Karpas-422 (cell line): ENCODE measurements around the gene SLC29A2. TPM values are rescaled to one million over a fixed set of nuclear protein-coding genes. Genes with fewer than 3 reads are reported as not detected.

Source experiments
- small RNA-seq: library from RNA; depleted of rRNA; stranded (forward); fragments of <200 nt; gene quantifications from one replicate; pipeline ENCODE3, GENCODE V24; 2014
- total RNA-seq: library from RNA; depleted of rRNA; stranded (reverse); fragments of >200 nt; shearing (Covaris generic); gene quantifications from 2 replicates; pipeline ENCODE4 v1.2.3, GENCODE V29; 2014; ENCODE audit warnings: low replicate concordance; rRNA removed

The SLC29A2 gene
- total RNA-seq, 1 experiment from 2014 or later = 0.15 TPM

Small RNA genes within 50 kb of the gene (small RNA-seq; reads per million reads assigned to genes)
- gene RF00017 = not detected
- not detected for gene RNU1-84P

Other genes starting within 250 kb of the SLC29A2 start
- gene KLC2, start 114.1 kb downstream of the SLC29A2 start, total RNA-seq = 12.9 and 18.5 TPM in 2 replicates
- gene RAB1B, start 103.1 kb downstream of the SLC29A2 start, total RNA-seq = 56.2 and 64.3 TPM in 2 replicates
- 0.34 and 6.6 TPM in 2 replicates for gene CNIH2, start 93.6 kb downstream of the SLC29A2 start, total RNA-seq
- 145 and 154 TPM in 2 replicates for gene YIF1A, start 82.6 kb downstream of the SLC29A2 start, total RNA-seq
- gene TMEM151A, start 79.9 kb downstream of the SLC29A2 start, total RNA-seq = not detected in 2 replicates
- gene CD248, start 54.7 kb downstream of the SLC29A2 start, total RNA-seq = not detected in 2 replicates
- 0.78 and 1.1 TPM in 2 replicates for gene RIN1, start 35.3 kb downstream of the SLC29A2 start, total RNA-seq
- 32.0 and 57.1 TPM in 2 replicates for gene BRMS1, start 26.7 kb downstream of the SLC29A2 start, total RNA-seq
- 10.6 and 11.9 TPM in 2 replicates for gene B4GAT1, start 24.1 kb downstream of the SLC29A2 start, total RNA-seq
- not detected in 2 replicates for gene NPAS4, start 49.3 kb upstream of the SLC29A2 start, total RNA-seq
- gene MRPL11, start 67.1 kb upstream of the SLC29A2 start, total RNA-seq = 69.6 and 80.4 TPM in 2 replicates
- gene PELI3, start 95.1 kb upstream of the SLC29A2 start, total RNA-seq = 5.6 and 6.7 TPM in 2 replicates
- 77.9 and 91.5 TPM in 2 replicates for gene DPP3, start 108.7 kb upstream of the SLC29A2 start, total RNA-seq
- gene BBS1, start 138.9 kb upstream of the SLC29A2 start, total RNA-seq = 9.1 and 37.3 TPM in 2 replicates
- 22.2 and 35.0 TPM in 2 replicates for gene ZDHHC24, start 174.3 kb upstream of the SLC29A2 start, total RNA-seq
- gene ACTN3, start 175.1 kb upstream of the SLC29A2 start, total RNA-seq = not detected in 2 replicates
- gene CTSF, start 196.8 kb upstream of the SLC29A2 start, total RNA-seq = not detected in 2 replicates
- gene CCDC87, start 221.3 kb upstream of the SLC29A2 start, total RNA-seq = 0.22 and 0.75 TPM in 2 replicates
- gene CCS, start 221.4 kb upstream of the SLC29A2 start, total RNA-seq = 24.6 and 57.6 TPM in 2 replicates
- gene RBM14, start 244.9 kb upstream of the SLC29A2 start, total RNA-seq = 47.9 and 51.3 TPM in 2 replicates